Stimulated activated CD8-positive, alpha-beta memory T cell treated with anti-CD3 and anti-CD28 coated beads, Interleukin-15, amount 100 ng/mL, for 24 hours (primary cell): ENCODE measurements around the gene CD207.
A peak's percentile ranks its signal among the peaks of the same experiment; 100 is the strongest.

Experiments used
- DNase-seq: peaks from one replicate; pipeline ENCODE4 v3.0.0-alpha.2; 2020; ENCODE audit warnings: low read depth

The CD207 gene

DNA sequence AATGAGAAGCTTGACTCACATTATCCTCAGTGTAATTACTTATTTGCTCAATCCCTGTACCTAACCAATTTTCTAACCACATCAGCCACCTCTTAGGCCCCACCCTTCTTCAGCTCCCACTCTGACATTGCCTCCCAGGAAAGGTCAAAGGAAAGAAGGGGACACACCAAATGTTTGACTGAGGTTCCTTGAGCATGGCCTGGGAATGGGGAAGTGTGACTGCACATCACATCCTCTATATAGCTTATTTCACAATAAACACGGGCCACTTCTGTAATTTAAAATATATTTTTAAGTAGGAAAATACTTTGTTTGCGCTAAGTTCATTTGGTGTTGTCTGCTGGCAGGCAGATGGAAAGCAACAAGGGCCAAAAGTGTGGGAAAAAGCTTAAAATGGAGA lies 42.2 kb downstream of the CD207 start:
- no peak for DNase-seq

DNA sequence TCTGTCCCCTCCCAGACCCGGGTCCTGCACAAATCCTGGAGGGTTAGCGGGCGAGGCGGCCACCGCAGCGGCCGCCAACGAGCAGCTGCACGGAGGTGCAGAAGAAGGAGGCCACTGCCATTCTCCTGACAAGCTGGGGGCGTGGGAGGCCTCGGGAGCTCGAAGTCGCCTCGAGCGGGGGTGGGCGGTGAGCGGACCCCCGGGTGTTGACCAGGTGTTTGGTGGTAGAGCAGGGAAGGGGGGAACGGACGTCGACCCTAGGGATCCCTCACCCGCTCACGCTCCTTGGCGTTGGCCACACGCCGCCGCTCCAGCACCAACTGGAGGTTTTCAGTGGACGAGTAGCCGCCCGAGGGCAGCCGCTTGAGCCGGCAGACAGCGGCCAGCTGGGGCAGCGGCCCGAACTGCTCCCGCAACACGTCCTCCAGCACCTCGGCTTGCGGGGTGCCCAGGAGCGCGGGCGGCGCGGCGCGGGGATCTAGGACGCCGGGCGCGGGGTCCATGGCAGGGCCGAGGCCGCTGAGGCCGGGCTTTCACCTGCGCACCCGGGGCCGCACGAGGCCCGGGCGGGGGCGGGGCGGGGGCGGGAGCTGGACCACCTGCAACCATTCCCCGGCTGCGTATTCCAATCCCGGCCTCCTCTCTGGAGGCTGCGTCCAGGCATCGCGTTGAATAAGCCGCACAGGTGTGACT lies 45.3 kb downstream of the CD207 start, which contains the start of gene FIGLA:
Gene FIGLA, minus strand, starts transcription at position 508 of the 693 bp plus-strand sequence. Its CDS starts 5 bp downstream, at position 503.
- DNase-seq: no peak

- peak; percentile 29 for DNase-seq
Observed at GRCh38 chr2:70789304-70790135, 46.1 kb downstream of the CD207 start.

DNA sequence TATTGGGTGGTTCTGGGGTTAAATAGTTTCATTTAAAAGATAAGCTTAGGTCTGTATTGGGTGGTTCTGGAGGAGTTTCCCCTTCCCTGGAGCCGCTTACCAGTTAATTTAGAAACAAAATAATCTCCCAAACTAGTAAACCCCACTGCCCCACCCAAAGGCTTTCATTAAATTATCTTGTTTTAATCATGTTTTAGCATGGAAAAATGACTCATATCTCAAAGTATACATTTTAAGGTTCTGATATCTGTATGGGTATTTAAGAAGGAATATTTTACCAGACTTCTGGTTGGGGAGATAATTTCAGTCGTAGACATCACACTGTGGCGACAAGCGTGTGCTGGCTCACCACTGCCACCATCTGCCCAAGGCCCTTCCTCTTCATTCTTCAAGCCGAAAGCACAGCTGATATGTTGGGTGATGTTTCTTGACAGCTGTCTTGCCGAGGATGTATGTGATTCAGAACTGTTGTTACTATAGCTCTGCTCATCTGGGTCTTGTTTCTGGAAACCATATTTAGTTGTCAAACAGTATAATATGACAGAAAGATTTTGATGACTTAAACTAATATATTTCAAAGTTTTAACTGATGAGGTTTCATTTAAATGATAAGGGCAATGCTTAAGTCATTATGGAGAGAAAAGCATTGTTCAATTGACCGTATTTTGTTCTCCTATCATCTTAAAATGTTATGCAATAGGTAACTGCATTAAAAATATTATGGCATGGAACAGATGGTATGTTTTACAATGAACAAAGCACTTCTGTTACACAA lies 50.3 kb downstream of the CD207 start:
- DNase-seq: no peak

DNA sequence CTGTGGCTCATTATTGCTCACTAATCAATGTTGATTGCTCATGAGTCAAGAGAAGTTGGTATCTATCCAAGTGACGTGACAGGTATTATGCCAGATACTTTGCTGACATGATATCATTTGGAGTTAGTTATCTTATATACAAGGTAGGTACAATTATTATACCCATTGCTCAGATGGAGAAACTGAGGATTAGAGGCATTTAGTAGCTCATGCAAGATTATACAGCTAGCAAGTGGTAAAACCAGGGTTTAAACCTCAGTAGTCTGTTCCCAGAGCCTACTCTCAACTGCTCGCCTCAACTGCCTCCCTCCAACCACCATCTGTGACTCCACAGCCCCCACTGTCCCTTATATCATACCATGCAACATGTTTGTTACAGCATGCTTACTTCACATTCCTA lies 51.3 kb downstream of the CD207 start:
- no peak for DNase-seq
